HEK293 (cell line): Measurements from ENCODE around the gene NT5DC4.
"Not testable (repeated sequence)": the region's sequence is repeated elsewhere in the genome, so short reads cannot be mapped to it uniquely, and the experiment has no call there.

Source experiments
- CTCF ChIA-PET: fragments of 350-600 bp; formaldehyde crosslinking; extraction: SDS; loops from one replicate; lab custom pipeline; 2021; ENCODE audit warnings: antibody characterized with exemption; lab: Yijun Ruan, JAX
- POLR2A ChIA-PET: fragments of 300-600 bp; formaldehyde crosslinking; extraction: SDS; loops from one replicate; lab custom pipeline; 2020; ENCODE audit warnings: antibody characterized with exemption, inconsistent platforms; lab: Yijun Ruan, JAX
- H3K27ac ChIP-seq: fragments of 200-500 bp; sonication (Bioruptor generic); 2 replicates; pipeline ENCODE4 v1.5.1; 2014; ENCODE audit warnings: low read depth, low read length, control low read depth, inconsistent platforms; ENCODE audit errors: extremely low read depth
- H3K36me3 ChIP-seq, 2 experiments: fragments of 200-500 bp in 1 of 2; sonication (Bioruptor generic) in 1 of 2; 1 replicate in 1 of 2; 2 replicates in 1 of 2; pipeline ENCODE4 v1.5.1; 2014 to 2017; ENCODE audit warnings: inconsistent platforms in 2 of 2, low read length in 2 of 2; ENCODE audit not compliant: control insufficient read depth in 2 of 2, insufficient read depth in 1 of 2
- H3K4me1 ChIP-seq: fragments of 200-500 bp; sonication (Bioruptor generic); 2 replicates; pipeline ENCODE4 v1.5.1; 2014; ENCODE audit warnings: mild to moderate bottlenecking, low read length, inconsistent platforms; ENCODE audit not compliant: control insufficient read depth, insufficient read depth
- H3K4me3 ChIP-seq: 2 replicates; pipeline ENCODE4 v1.5.1; 2011; ENCODE audit warnings: low read depth, mild to moderate bottlenecking, control low read depth, low read length, moderate library complexity
- H3K9me3 ChIP-seq: fragments of 200-500 bp; sonication (Bioruptor generic); 2 replicates; pipeline ENCODE4 v1.5.1; 2014; ENCODE audit warnings: low read depth, low read length, inconsistent platforms; ENCODE audit not compliant: control insufficient read depth, insufficient read depth
- KLF9 ChIP-seq: fragments of 450-650 bp; formaldehyde crosslinking; IDR thresholded peaks from 2 replicates; pipeline ENCODE4 v1.5.1; 2016; ENCODE audit warnings: missing biosample characterization, missing genetic modification characterization, low read depth
- ZBTB48 ChIP-seq: fragments of 450-650 bp; formaldehyde crosslinking; IDR thresholded peaks from 2 replicates; pipeline ENCODE4 v1.5.1; 2016; ENCODE audit warnings: missing biosample characterization, missing genetic modification characterization
- ZFP37 ChIP-seq: fragments of 450-650 bp; formaldehyde crosslinking; IDR thresholded peaks from 2 replicates; pipeline ENCODE4 v1.5.1; 2016; ENCODE audit warnings: missing biosample characterization, missing genetic modification characterization
- ZNF132 ChIP-seq: fragments of 450-650 bp; formaldehyde crosslinking; IDR thresholded peaks from 2 replicates; pipeline ENCODE4 v1.5.1; 2017; ENCODE audit warnings: missing biosample characterization, missing genetic modification characterization, borderline replicate concordance
- ZNF157 ChIP-seq: fragments of 450-650 bp; formaldehyde crosslinking; IDR thresholded peaks from 2 replicates; pipeline ENCODE4 v1.5.1; 2016; ENCODE audit warnings: missing biosample characterization, missing genetic modification characterization
- ZNF184 ChIP-seq: fragments of 450-650 bp; IDR thresholded peaks from 2 replicates; pipeline ENCODE4 v1.5.1; 2018; ENCODE audit warnings: missing biosample characterization, mild to moderate bottlenecking, missing genetic modification characterization
- ZNF2 ChIP-seq: fragments of 450-650 bp; formaldehyde crosslinking; IDR thresholded peaks from 2 replicates; pipeline ENCODE4 v1.5.1; 2016; ENCODE audit warnings: missing biosample characterization, missing genetic modification characterization
- ZNF473 ChIP-seq: fragments of 450-650 bp; formaldehyde crosslinking; IDR thresholded peaks from 2 replicates; pipeline ENCODE4 v1.5.1; 2017; ENCODE audit warnings: missing biosample characterization, missing genetic modification characterization
- ZNF629 ChIP-seq: fragments of 450-650 bp; formaldehyde crosslinking; IDR thresholded peaks from 2 replicates; pipeline ENCODE4 v1.5.1; 2017; ENCODE audit warnings: missing biosample characterization, missing genetic modification characterization
- ZSCAN18 ChIP-seq: fragments of 450-650 bp; formaldehyde crosslinking; IDR thresholded peaks from 2 replicates; pipeline ENCODE4 v1.5.1; 2016; ENCODE audit warnings: missing biosample characterization, missing genetic modification characterization
- TF ChIP-seq, protein P1 (sequence below): fragments of 450-650 bp; IDR thresholded peaks from 2 replicates; pipeline ENCODE4 v1.5.1; 2018; ENCODE audit warnings: missing biosample characterization, mild to moderate bottlenecking, missing genetic modification characterization
- TF ChIP-seq, protein P2 (sequence below): fragments of 450-650 bp; formaldehyde crosslinking; IDR thresholded peaks from 2 replicates; pipeline ENCODE4 v1.5.1; 2016; ENCODE audit warnings: missing biosample characterization, missing genetic modification characterization
- TF ChIP-seq, protein P3 (sequence below): fragments of 450-650 bp; formaldehyde crosslinking; IDR thresholded peaks from 2 replicates; pipeline ENCODE4 v1.5.1; 2016; ENCODE audit warnings: missing biosample characterization, missing genetic modification characterization, low read depth

The NT5DC4 gene

DNA sequence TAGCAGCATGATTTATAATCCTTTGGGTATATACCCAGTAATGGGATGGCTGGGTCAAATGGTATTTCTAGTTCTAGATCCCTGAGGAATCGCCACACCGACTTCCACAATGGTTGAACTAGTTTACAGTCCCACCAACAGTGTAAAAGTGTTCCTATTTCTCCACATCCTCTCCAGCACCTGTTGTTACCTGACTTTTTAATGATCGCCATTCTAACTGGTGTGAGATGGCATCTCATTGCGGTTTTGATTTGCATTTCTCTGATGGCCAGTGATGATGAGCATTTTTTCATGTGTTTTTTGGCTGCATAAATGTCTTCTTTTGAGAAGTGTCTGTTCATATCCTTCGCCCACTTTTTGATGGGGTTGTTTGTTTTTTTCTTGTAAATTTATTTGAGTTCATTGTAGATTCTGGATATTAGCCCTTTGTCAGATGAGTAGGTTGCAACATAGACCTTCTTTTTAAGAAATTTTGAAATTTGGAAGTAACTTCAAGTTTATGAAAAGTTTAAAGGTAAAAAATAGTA lies 3.9 kb upstream of the NT5DC4 start:
- H3K4me3 ChIP-seq, H3K4me1 ChIP-seq, H3K27ac ChIP-seq, POLR2A ChIA-PET, CTCF ChIA-PET, H3K36me3 ChIP-seq, H3K9me3 ChIP-seq: not testable (repeated sequence)
- TF ChIP-seq ZNF184 (tag by site-specific recombination) = peak; percentile 96

DNA sequence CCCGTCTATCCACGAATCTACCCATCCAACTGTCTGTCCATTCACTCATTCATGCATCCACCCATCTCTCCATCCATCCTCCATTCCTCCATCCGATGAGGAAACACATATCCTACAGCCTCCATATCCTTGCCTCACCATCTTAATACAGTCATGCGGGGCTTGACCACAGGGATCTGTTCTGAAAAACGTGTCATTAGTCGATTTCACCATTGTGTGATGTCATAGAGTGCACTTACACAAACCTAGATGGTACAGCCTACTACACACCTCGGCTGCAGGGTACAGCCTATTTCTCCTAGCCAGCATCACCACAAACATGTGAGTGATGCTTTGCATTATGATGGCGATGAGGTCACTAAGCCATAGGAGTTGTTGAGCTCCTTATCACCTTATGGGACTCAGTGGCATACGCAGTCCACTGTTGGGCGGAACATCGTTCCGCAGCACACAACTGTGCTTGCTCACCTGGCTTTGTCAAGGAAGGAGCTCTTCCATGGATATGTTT lies 1.9 kb upstream of the NT5DC4 start:
- Histone ChIP-seq H3K36me3 (no peaks in the 10 kb centered on the region), H3K9me3 (no peaks in the 10 kb centered on the region), H3K4me1 (no peaks in the 10 kb centered on the region), H3K27ac (no peak overlapping the region), H3K4me3 (no peak overlapping the region)
- ChIA-PET POLR2A (interaction anchor here (0.7 kb wide), 1 partner anchor 123 kb away, joined by 5 read pairs; no protein-coding TSS in a partner anchor), CTCF (interaction anchor here (0.6 to 1.7 kb wide), 4 partner anchors 12 to 119 kb away, joined by 3 to 7 read pairs (median 4); no protein-coding TSS in a partner anchor)
- TF ChIP-seq ZNF629 = peak; percentile 44
- TF ChIP-seq ZNF157 (tag by site-specific recombination) = no peak

GRCh38 chr2:112721819-112722522 lies 1.2 kb downstream of the NT5DC4 start:
- CTCF ChIA-PET = interaction anchor here (0.9 to 7.2 kb wide), 2 partner anchors 63 to 92 kb away, joined by 4 to 204 read pairs; no protein-coding TSS in a partner anchor
- Histone ChIP-seq H3K4me3 (no peak overlapping the region), H3K36me3 (no peaks in the 10 kb centered on the region), H3K27ac (no peak overlapping the region), H3K9me3 (no peaks in the 10 kb centered on the region), H3K4me1 (no peaks in the 10 kb centered on the region)
- TF ChIP-seq ZNF473 (tag by site-specific recombination) = no peak
- no peak for TF ChIP-seq ZBTB48
- TF ChIP-seq, protein P1, sequence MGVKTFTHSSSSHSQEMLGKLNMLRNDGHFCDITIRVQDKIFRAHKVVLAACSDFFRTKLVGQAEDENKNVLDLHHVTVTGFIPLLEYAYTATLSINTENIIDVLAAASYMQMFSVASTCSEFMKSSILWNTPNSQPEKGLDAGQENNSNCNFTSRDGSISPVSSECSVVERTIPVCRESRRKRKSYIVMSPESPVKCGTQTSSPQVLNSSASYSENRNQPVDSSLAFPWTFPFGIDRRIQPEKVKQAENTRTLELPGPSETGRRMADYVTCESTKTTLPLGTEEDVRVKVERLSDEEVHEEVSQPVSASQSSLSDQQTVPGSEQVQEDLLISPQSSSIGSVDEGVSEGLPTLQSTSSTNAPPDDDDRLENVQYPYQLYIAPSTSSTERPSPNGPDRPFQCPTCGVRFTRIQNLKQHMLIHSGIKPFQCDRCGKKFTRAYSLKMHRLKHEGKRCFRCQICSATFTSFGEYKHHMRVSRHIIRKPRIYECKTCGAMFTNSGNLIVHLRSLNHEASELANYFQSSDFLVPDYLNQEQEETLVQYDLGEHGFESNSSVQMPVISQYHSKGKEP = no peak
- TF ChIP-seq ZNF132 (tag by site-specific recombination) = no peak
- no peak for TF ChIP-seq ZSCAN18 (tag by site-specific recombination)
- TF ChIP-seq ZNF157 (tag by site-specific recombination) = no peak
- no peak for TF ChIP-seq KLF9 (tag by site-specific recombination)
- TF ChIP-seq, protein P2, sequence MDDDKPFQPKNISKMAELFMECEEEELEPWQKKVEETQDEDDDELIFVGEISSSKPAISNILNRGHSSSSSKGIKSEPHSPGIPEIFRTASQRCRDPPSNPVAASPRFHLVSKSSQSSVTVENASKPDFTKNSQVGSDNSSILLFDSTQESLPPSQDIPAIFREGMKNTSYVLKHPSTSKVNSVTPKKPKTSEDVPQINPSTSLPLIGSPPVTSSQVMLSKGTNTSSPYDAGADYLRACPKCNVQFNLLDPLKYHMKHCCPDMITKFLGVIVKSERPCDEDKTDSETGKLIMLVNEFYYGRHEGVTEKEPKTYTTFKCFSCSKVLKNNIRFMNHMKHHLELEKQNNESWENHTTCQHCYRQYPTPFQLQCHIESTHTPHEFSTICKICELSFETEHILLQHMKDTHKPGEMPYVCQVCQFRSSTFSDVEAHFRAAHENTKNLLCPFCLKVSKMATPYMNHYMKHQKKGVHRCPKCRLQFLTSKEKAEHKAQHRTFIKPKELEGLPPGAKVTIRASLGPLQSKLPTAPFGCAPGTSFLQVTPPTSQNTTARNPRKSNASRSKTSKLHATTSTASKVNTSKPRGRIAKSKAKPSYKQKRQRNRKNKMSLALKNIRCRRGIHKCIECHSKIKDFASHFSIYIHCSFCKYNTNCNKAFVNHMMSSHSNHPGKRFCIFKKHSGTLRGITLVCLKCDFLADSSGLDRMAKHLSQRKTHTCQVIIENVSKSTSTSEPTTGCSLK (tag by site-specific recombination) = no peak
- no peak for TF ChIP-seq ZNF2 (tag by site-specific recombination)
- TF ChIP-seq, protein P3, sequence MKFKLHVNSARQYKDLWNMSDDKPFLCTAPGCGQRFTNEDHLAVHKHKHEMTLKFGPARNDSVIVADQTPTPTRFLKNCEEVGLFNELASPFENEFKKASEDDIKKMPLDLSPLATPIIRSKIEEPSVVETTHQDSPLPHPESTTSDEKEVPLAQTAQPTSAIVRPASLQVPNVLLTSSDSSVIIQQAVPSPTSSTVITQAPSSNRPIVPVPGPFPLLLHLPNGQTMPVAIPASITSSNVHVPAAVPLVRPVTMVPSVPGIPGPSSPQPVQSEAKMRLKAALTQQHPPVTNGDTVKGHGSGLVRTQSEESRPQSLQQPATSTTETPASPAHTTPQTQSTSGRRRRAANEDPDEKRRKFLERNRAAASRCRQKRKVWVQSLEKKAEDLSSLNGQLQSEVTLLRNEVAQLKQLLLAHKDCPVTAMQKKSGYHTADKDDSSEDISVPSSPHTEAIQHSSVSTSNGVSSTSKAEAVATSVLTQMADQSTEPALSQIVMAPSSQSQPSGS (tag by site-specific recombination) = no peak
- TF ChIP-seq ZFP37 (tag by site-specific recombination) = no peak
- POLR2A ChIA-PET = no interaction called here
